ENCODE data around the gene PCGF2.
A peak's percentile ranks its signal among the peaks of the same experiment; 100 is the strongest.

The PCGF2 gene

GRCh38 chr17:38768417-38768816, 20.3 kb upstream of the PCGF2 start:
- TF ChIP-seq CTCF (IDR thresholded peaks at IDR 0.05; ENCODE audit: low read depth, low read length) = no peak
- DNase-seq (ENCODE audit: extremely low read depth, low read depth) = no peak

- no peak for DNase-seq (ENCODE audit: extremely low read depth, low read depth)
- no peak for TF ChIP-seq CTCF (IDR thresholded peaks at IDR 0.05; ENCODE audit: low read depth, low read length)
Measured at GRCh38 chr17:38766341-38766740, 18.2 kb upstream of the PCGF2 start.

GRCh38 chr17:38762231-38762630, 14.1 kb upstream of the PCGF2 start:
- no peak for TF ChIP-seq CTCF (IDR thresholded peaks at IDR 0.05; ENCODE audit: low read depth, low read length)
- DNase-seq (ENCODE audit: extremely low read depth, low read depth) = no peak

GRCh38 chr17:38761612-38762011, 13.5 kb upstream of the PCGF2 start:
- DNase-seq (ENCODE audit: extremely low read depth, low read depth) = no peak
- TF ChIP-seq CTCF (IDR thresholded peaks at IDR 0.05; ENCODE audit: low read depth, low read length) = peak; percentile 29

GRCh38 chr17:38753071-38753506, 5.0 kb upstream of the PCGF2 start:
- DNase-seq (ENCODE audit: extremely low read depth, low read depth) = no peak
- TF ChIP-seq CTCF (IDR thresholded peaks at IDR 0.05; ENCODE audit: low read depth, low read length) = no peak

- TF ChIP-seq CTCF (IDR thresholded peaks at IDR 0.05; ENCODE audit: low read depth, low read length) = no peak
- DNase-seq (ENCODE audit: extremely low read depth, low read depth) = peak; percentile 99
Measured at GRCh38 chr17:38752308-38753070, 4.4 kb upstream of the PCGF2 start, which contains the start of gene PSMB3. Gene PSMB3, plus strand, starts transcription at chr17:38752741. Its CDS starts 86 bp downstream, at chr17:38752827.

GRCh38 chr17:38751808-38752307, 3.7 kb upstream of the PCGF2 start:
- peak; percentile 71 for DNase-seq (ENCODE audit: extremely low read depth, low read depth)
- no peak for TF ChIP-seq CTCF (IDR thresholded peaks at IDR 0.05; ENCODE audit: low read depth, low read length)

All from AG09319 (cell line).